OCI-LY3 (cell line): ENCODE measurements around the gene CDH1.
"Not testable (repeated sequence)": the region's sequence is repeated elsewhere in the genome, so short reads cannot be mapped to it uniquely, and the experiment has no call there.

Experiments used
- CTCF ChIP-seq: fragments of 200-600, 300-600 bp; sonication (generic); IDR thresholded peaks from 2 replicates; pipeline ENCODE4 v1.5.1; 2014; ENCODE audit warnings: antibody characterized with exemption, low read length, low read depth
- EZH2phosphoT487 ChIP-seq: fragments of 200-600 bp; shearing (Covaris generic); IDR thresholded peaks from 2 replicates; pipeline ENCODE4 v1.6.1; 2018; ENCODE audit warnings: antibody characterized with exemption, mixed run types, low read depth

DNA sequence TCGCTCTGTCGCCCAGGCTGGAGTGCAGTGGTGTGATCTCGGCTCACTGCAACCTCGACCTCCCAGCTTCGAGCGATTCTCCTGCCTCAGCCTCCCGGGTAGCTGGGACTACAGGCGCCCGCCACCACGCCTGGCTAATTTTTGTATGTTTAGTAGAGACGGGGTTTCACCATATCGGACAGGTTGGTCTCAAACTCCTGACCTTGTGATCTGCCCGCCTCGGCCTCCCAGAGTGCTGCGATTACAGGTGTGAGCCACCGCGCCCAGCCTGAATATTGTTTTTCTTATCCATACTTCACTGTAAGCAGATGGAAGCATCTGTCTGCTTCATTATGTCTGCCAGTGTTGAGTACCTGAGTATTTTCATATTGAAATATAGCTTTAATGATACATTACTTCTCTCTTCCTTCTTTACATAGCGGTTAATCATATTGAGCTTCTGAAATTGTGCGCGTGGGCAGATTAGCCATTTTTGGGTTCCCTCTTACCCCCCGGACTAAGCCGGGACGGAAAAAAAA lies 105.9 kb downstream of the CDH1 start:
- TF ChIP-seq CTCF, EZH2phosphoT487: not testable (repeated sequence)
